Right cardiac atrium (tissue), 5 donors: Measurements from ENCODE around the gene SPAG5. TPM values are rescaled to one million over a fixed set of nuclear protein-coding genes. Genes with fewer than 3 reads are reported as not detected.

ENCODE experiments used
- ATAC-seq, 2 donors: fragments of 200-7000 bp; cut with Tn5 transposase; one replicate each; pipeline versions ENCODE4 v1.8.0 to v1.9.1; 2020; ENCODE audit warnings: moderate library complexity in 2 of 2, mild to moderate bottlenecking in 1 of 2
- DNase-seq, 3 donors: peaks; one replicate each; pipeline ENCODE4 v3.0.0-alpha.2; 2020
- H3K27ac ChIP-seq: one replicate; pipeline ENCODE4 v1.5.1; 2013; ENCODE audit warnings: mild to moderate bottlenecking, low read length, control low read depth, moderate library complexity
- H3K27me3 ChIP-seq: one replicate; pipeline ENCODE4 v1.6.1; 2013; ENCODE audit not compliant: control insufficient read depth, insufficient read depth
- H3K4me1 ChIP-seq: one replicate; pipeline ENCODE4 v1.6.1; 2013; ENCODE audit warnings: low read length; ENCODE audit not compliant: control insufficient read depth, insufficient read depth
- H3K4me3 ChIP-seq: one replicate; pipeline ENCODE4 v1.5.1; 2013; ENCODE audit warnings: low read length, control low read depth
- H3K9me3 ChIP-seq: one replicate; pipeline ENCODE4 v1.6.1; 2013; ENCODE audit warnings: low read length; ENCODE audit not compliant: control insufficient read depth
- WGBS: extraction: QIAGEN DNeasy Blood & Tissue Kit; methylation state at CpG from one replicate; pipeline ENCODE4 v1.1.7; 2013; 5-methylcytosine and 5-hydroxymethylcytosine counted together
- intact Hi-C, 4 donors: fragments of 100-400 bp; cut with DNase I; formaldehyde crosslinking; loops; one replicate each; pipeline versions ENCODE4 v1.11.0 to v1.14.0; 2022 to 2023
- polyA plus RNA-seq: library from polyadenylated mRNA; stranded (reverse); fragments of 200-250 nt; gene quantifications from one replicate; pipeline ENCODE4 v1.2.3, GENCODE V29; 2013
- total RNA-seq, 4 donors: library from RNA; stranded (reverse); fragmentation: NEBNext Ultra II Directional; extraction: Animal tissue kit (Norgen Biotek cat#: 25700); gene quantifications; one replicate each; pipeline ENCODE4 v1.2.1, GENCODE V29; 2021
- donor health status: healthy with polysubstance abuse.
- donor health status: DM: no; HTN: yes; CAD: no.
- donor health status: DM: no; HTN: no; CAD: no.
- donor health status: DM: no; HTN: yes; CAD: no; lungs with severe emphysema.
- donor health status: DM: yes; HTN: yes; CAD: no.

The SPAG5 gene
- total and polyA plus RNA-seq, 5 donors: 0.81 to 2.7 (median 1.4) TPM

GRCh38 chr17:28626818-28627217, 28.0 kb upstream of the SPAG5 start:
- intact Hi-C loops: no loop called here
- Histone ChIP-seq H3K27ac (no peak overlapping the region), H3K27me3 (no peaks in the 10 kb centered on the region), H3K4me1 (no peaks in the 10 kb centered on the region), H3K9me3 (no peaks in the 10 kb centered on the region), H3K4me3 (no peak overlapping the region)
- 88% methylated on average over 4 of the region's 4 CpGs for WGBS
- no peak for ATAC-seq
- no peak for DNase-seq

DNA sequence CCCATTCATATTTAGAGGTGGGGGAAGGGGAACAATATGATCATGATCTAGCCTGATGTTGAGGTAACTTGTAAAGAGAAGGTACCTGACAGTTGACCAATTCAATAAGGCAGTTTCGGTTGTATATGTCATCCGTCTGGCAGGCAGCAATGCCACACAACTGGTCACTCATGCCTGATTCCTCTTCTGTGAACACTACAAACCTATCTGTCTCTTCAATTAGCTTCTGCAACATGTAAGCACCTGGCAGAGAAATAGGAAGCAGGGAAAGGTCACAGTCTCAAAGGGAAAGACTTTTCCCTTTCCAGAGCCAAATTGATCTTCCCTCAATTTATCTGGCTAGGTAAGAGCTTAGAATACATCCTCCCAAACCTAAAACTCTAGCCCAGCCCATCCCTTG, 25.3 kb upstream of the SPAG5 start:
- DNase-seq: no peak
- intact Hi-C loops: no loop called here
- Histone ChIP-seq H3K27ac (no peak overlapping the region), H3K4me1 (no peaks in the 10 kb centered on the region), H3K27me3 (no peaks in the 10 kb centered on the region), H3K9me3 (no peaks in the 10 kb centered on the region), H3K4me3 (no peak overlapping the region)
- 94% methylated on average over 2 of the region's 2 CpGs for WGBS
- ATAC-seq: peak in 1 of 2 donors; percentile 13

GRCh38 chr17:28623696-28624095, 24.9 kb upstream of the SPAG5 start:
- DNase-seq (no peak), ATAC-seq (peak; percentile 20 to 64)
- whole genome bisulfite sequencing: 78% methylated on average over 4 of the region's 4 CpGs
- no peaks in the 10 kb centered on the region for H3K27me3 ChIP-seq
- intact Hi-C loops: no loop called here
- H3K27ac ChIP-seq: no peak overlapping the region
- no peak overlapping the region for H3K4me3 ChIP-seq
- no peaks in the 10 kb centered on the region for H3K4me1 ChIP-seq
- no peaks in the 10 kb centered on the region for H3K9me3 ChIP-seq

GRCh38 chr17:28622186-28622585, 23.4 kb upstream of the SPAG5 start:
- H3K4me3 ChIP-seq: no peak overlapping the region
- no peaks in the 10 kb centered on the region for H3K9me3 ChIP-seq
- WGBS: 95% methylated on average over 3 of the region's 3 CpGs
- no peak for DNase-seq
- intact Hi-C loops: no loop called here
- no peaks in the 10 kb centered on the region for H3K4me1 ChIP-seq
- no peak overlapping the region for H3K27ac ChIP-seq
- no peak for ATAC-seq
- no peaks in the 10 kb centered on the region for H3K27me3 ChIP-seq

- ATAC-seq (no peak), DNase-seq (no peak)
- Histone ChIP-seq H3K4me1 (no peaks in the 10 kb centered on the region), H3K27ac (no peak overlapping the region), H3K4me3 (no peak overlapping the region), H3K9me3 (no peaks in the 10 kb centered on the region), H3K27me3 (no peaks in the 10 kb centered on the region)
- 90% methylated on average over 2 of the region's 2 CpGs for WGBS
- intact Hi-C loops: no loop called here
These were observed 21.2 kb upstream of the SPAG5 start for GRCh38 chr17:28620010-28620409.

GRCh38 chr17:28618464-28618863, 19.6 kb upstream of the SPAG5 start:
- Histone ChIP-seq H3K27ac (no peak overlapping the region), H3K4me3 (no peak overlapping the region), H3K27me3 (no peaks in the 10 kb centered on the region), H3K9me3 (no peaks in the 10 kb centered on the region), H3K4me1 (no peaks in the 10 kb centered on the region)
- intact Hi-C loops: loop anchor here in 1 of 4 donors (10.0 kb wide), 1 partner anchor 74 kb away; no protein-coding TSS in a partner anchor
- DNase-seq: no peak
- 92% methylated on average over 3 of the region's 3 CpGs for WGBS
- ATAC-seq: no peak

DNA sequence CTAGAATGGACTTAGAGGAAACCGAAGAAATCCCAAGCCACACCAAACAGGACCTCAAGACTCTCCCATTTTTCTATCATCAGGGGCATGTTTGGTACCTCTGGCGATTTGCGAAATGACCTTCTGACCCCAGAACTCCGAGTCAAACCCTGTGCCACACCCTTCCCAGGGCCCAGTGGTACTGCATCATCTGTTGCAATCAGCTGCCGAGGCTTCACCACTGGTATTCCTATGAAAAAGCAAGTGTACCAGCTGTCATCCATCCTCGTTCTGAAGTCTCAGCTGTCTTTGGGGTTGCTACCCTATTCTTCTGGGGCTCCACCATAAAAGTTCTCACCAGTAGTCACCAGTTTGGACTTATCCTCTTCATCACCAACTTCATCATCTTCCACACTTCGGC, 17.5 kb upstream of the SPAG5 start:
- no peak for DNase-seq
- intact Hi-C loops: loop anchor here in 1 of 4 donors (10.0 kb wide), 1 partner anchor 71 kb away; no protein-coding TSS in a partner anchor
- Histone ChIP-seq H3K4me1 (no peaks in the 10 kb centered on the region), H3K27me3 (no peaks in the 10 kb centered on the region), H3K27ac (no peak overlapping the region), H3K4me3 (no peak overlapping the region), H3K9me3 (no peaks in the 10 kb centered on the region)
- WGBS: 81% methylated on average over 7 of the region's 7 CpGs
- no peak for ATAC-seq

DNA sequence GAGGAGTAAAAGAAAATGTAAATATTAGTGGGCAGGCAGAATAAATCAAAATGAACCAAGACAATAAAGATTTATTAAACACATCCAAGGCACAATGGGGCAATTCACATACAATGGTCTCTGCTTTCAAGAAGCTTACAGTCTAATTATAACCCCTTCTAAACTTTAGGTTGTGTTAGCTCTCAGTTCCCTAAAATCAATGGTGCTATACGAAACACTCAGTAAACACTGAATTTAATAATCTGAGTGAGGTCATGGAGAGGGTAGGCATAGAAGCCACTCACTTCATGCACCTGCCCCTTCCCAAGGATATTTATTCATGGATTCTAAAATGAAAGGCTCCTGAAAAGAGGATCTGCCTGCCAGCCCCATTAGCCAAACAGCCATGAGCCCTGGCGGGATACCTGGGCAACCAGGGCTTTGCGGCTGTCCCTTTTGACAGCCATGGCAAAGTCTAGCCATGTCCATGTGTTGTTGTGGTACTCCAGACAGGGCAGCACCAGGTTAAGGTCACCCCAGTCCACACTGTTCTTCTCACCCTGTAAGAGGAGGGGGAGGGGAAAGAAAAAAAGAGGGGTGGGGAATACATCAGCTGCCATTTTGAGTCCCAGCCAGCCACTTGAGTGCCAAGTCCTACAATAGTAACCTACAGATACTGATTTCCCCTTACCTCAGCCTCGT, 16.6 kb upstream of the SPAG5 start:
- ATAC-seq (no peak), DNase-seq (no peak)
- Histone ChIP-seq H3K27ac (no peak overlapping the region), H3K4me3 (no peak overlapping the region), H3K4me1 (no peaks in the 10 kb centered on the region), H3K27me3 (no peaks in the 10 kb centered on the region), H3K9me3 (no peaks in the 10 kb centered on the region)
- intact Hi-C loops: loop anchor here in 1 of 4 donors (10.0 kb wide), 1 partner anchor 71 kb away; no protein-coding TSS in a partner anchor
- WGBS: 78% methylated on average over 4 of the region's 4 CpGs

- no peak for DNase-seq
- WGBS: 72% methylated on average over 5 of the region's 5 CpGs
- Histone ChIP-seq H3K4me1 (no peaks in the 10 kb centered on the region), H3K27ac (no peak within 1 kb of the TSS), H3K4me3 (no peak within 1 kb of the TSS), H3K9me3 (no peaks in the 10 kb centered on the region), H3K27me3 (no peaks in the 10 kb centered on the region)
- intact Hi-C loops: loop anchor here in 3 of 4 donors (5.0 to 10.0 kb wide), 4 partner anchors 62 to 117 kb away; partner anchors contain the start of gene UNC119 (in 1 of the 3)
- ATAC-seq: peak; percentile 30 to 37
These were observed 15.1 kb upstream of the SPAG5 start, which contains the start of gene RSKR for GRCh38 chr17:28613931-28614381. Gene RSKR (minus strand): TSS chr17:28614185. CDS start chr17:28614161, 24 bp downstream.

DNA sequence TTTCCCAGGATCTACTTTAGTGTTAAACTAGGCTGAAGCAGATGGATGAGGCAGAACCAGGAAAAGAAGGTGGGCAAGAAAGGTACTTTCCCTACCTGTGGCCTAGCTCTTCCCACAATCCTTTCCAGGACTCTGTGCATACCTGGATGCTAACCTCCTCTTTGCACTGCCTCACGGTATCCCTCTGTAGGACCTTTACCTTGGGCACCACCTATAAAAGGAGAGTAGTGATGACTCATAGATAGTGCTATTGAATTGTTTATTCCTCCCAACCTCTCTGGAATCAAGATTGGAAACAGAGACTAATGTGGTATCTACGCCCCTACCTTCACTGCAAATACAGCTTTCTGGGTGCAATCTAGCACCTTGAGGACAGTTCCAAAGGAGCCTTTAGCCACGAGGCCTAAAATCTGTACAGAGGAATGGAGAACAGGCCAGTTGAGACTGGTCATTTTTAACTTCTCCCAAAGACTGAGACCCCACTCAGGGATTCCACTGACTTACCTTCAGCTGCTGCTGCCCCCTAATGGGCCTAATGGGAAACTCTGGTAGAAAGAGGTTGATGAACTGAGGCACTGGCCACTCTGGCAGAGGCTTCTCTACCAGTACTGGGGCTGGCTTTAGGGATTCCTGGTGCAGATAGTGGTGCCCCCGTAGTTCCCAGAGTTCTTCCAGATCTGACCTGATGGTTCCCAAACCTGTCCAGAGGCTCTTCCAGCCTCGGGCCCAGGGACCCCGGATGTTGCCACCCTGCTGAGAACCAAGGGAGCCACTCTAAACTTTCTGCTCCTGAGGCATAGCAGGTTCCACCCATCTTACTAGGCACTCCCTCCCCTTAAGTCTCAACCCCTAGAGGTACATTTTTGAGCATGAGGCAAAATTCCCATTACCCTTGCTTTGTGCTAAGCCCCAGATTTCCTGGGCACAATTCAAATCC, 14.4 kb upstream of the SPAG5 start:
- peak; percentile 46 for ATAC-seq
- intact Hi-C loops: loop anchor here in 3 of 4 donors (5.0 to 10.0 kb wide), 4 partner anchors 61 to 116 kb away; partner anchors contain the start of gene UNC119 (in 1 of the 3)

DNA sequence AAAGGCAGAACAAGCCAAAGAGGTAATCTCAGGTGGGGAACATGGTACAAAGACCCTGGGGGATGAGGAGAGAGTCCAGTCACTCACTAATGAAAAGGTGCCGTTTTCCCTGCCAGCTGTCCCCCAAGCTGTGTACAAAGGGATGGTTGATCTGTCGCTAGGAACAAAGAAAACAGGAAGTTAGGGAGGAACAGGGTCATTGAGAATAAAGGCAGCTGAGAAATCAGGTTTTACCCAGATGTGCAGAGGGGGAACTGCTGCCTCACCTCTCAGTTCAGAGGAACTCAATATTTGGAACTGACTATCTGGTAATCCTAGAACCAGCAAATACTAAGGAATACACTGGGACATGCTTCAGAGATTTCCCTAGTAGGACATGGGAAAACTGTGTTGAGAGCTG, 13.7 kb upstream of the SPAG5 start:
- no peak for ATAC-seq

More for the DNA sequence above, 14.4 kb upstream of the SPAG5 start:
- Histone ChIP-seq H3K27me3 (no peaks in the 10 kb centered on the region), H3K27ac (no peak overlapping the region), H3K9me3 (no peaks in the 10 kb centered on the region), H3K4me3 (no peak overlapping the region), H3K4me1 (no peaks in the 10 kb centered on the region)
- 76% methylated on average over 6 of the region's 6 CpGs for WGBS
- no peak for DNase-seq

More for the DNA sequence above, 13.7 kb upstream of the SPAG5 start:
- intact Hi-C loops: loop anchor here in 3 of 4 donors (5.0 to 10.0 kb wide), 4 partner anchors 60 to 115 kb away; partner anchors contain the start of gene UNC119 (in 1 of the 3)
- Histone ChIP-seq H3K9me3 (no peaks in the 10 kb centered on the region), H3K4me3 (no peak overlapping the region), H3K27me3 (no peaks in the 10 kb centered on the region), H3K4me1 (no peaks in the 10 kb centered on the region), H3K27ac (no peak overlapping the region)
- no peak for DNase-seq
- 49% methylated on average over 2 of the region's 2 CpGs for WGBS
